CD14-positive monocyte (primary cell): ENCODE results near the gene GRIA3. TPM values are rescaled to one million over a fixed set of nuclear protein-coding genes. Genes with fewer than 3 reads are reported as not detected.

Experiments
- DNase-seq, 3 donors: peaks; one replicate each; pipeline ENCODE4 v3.0.0-alpha.2; 2011 to 2022
- H2AFZ ChIP-seq: 2 replicates; pipeline ENCODE4 v1.6.0; 2012; ENCODE audit warnings: mild to moderate bottlenecking, low read depth, low read length, inconsistent platforms; ENCODE audit not compliant: insufficient read depth, poor library complexity, severe bottlenecking
- H3K27ac ChIP-seq, 2 donors: 1 replicate in 1 of 2; 2 replicates in 1 of 2; pipeline ENCODE4 v1.5.1; 2012 to 2013; ENCODE audit warnings: low read length in 2 of 2, control low read depth in 1 of 2, inconsistent platforms in 1 of 2, low read depth in 1 of 2, mild to moderate bottlenecking in 1 of 2
- H3K27me3 ChIP-seq, 2 donors: one replicate each; pipeline versions ENCODE4 v1.6.0 to v1.6.1; 2011 to 2013; ENCODE audit warnings: low read length in 2 of 2; ENCODE audit not compliant: control insufficient read depth in 2 of 2, insufficient read depth in 2 of 2
- H3K36me3 ChIP-seq, 2 donors: replicated peaks in 1 of 2; 1 replicate in 1 of 2; 2 replicates in 1 of 2; pipeline versions ENCODE4 v1.5.1 to v1.6.1; 2012 to 2013; ENCODE audit warnings: low read length in 2 of 2, control low read depth in 1 of 2, inconsistent platforms in 1 of 2, mild to moderate bottlenecking in 1 of 2; ENCODE audit not compliant: insufficient read depth in 2 of 2, control insufficient read depth in 1 of 2
- H3K4me1 ChIP-seq, 2 donors: 1 replicate in 1 of 2; 2 replicates in 1 of 2; pipeline versions ENCODE4 v1.5.1 to v1.6.1; 2012 to 2013; ENCODE audit warnings: low read length in 2 of 2, control low read depth in 1 of 2, inconsistent platforms in 1 of 2, mild to moderate bottlenecking in 1 of 2, moderate library complexity in 1 of 2; ENCODE audit not compliant: insufficient read depth in 2 of 2, control insufficient read depth in 1 of 2
- H3K4me2 ChIP-seq: replicated peaks from 2 replicates; pipeline ENCODE3; 2012; ENCODE audit warnings: low read length, moderate library complexity, mild to moderate bottlenecking; ENCODE audit not compliant: poor library complexity, severe bottlenecking; ENCODE audit errors: extremely low read depth
- H3K4me3 ChIP-seq, 3 experiments: fragments of 200-600 bp in 1 of 3; sonication (generic) in 1 of 3; replicated peaks in 1 of 3; 1 replicate in 2 of 3; 2 replicates in 1 of 3; pipeline ENCODE4 v1.5.1; 2011 to 2013; ENCODE audit warnings: low read length in 3 of 3, mild to moderate bottlenecking in 3 of 3, control low read depth in 2 of 3, low read depth in 2 of 3, inconsistent platforms in 1 of 3, moderate library complexity in 1 of 3
- H3K79me2 ChIP-seq: 2 replicates; pipeline ENCODE4 v1.6.0; 2012; ENCODE audit warnings: mild to moderate bottlenecking, control low read depth, inconsistent platforms, low read length, moderate library complexity; ENCODE audit not compliant: insufficient read depth
- H3K9ac ChIP-seq: 2 replicates; pipeline ENCODE4 v1.6.0; 2017; ENCODE audit warnings: low read length, mild to moderate bottlenecking; ENCODE audit not compliant: insufficient read depth, poor library complexity, severe bottlenecking
- H3K9me3 ChIP-seq, 2 donors: replicated peaks in 1 of 2; 1 replicate in 1 of 2; 2 replicates in 1 of 2; pipeline versions ENCODE4 v1.5.1 to v1.6.1; 2012 to 2013; ENCODE audit warnings: low read length in 2 of 2, control low read depth in 1 of 2; ENCODE audit not compliant: control insufficient read depth in 1 of 2, insufficient read depth in 1 of 2
- H4K20me1 ChIP-seq: 2 replicates; pipeline ENCODE4 v1.6.0; 2012; ENCODE audit warnings: mild to moderate bottlenecking, low read length, control low read depth, moderate library complexity; ENCODE audit not compliant: insufficient read depth
- H3K27ac Mint-ChIP-seq, 7 donors: one replicate each; pipeline ENCODE4 v1.8.0; 2020; ENCODE audit warnings: mild to moderate bottlenecking in 7 of 7, mixed read lengths in 7 of 7, moderate library complexity in 6 of 7, inconsistent platforms in 2 of 7
- H3K27me3 Mint-ChIP-seq, 3 donors: one replicate each; pipeline ENCODE4 v1.8.0; 2021 to 2022; ENCODE audit warnings: low read depth in 3 of 3, mild to moderate bottlenecking in 3 of 3, mixed read lengths in 3 of 3, moderate library complexity in 3 of 3, inconsistent platforms in 1 of 3
- H3K36me3 Mint-ChIP-seq, 2 donors: one replicate each; pipeline ENCODE4 v1.8.0; 2020; ENCODE audit warnings: mixed read lengths in 2 of 2, inconsistent platforms in 1 of 2, mild to moderate bottlenecking in 1 of 2
- H3K4me1 Mint-ChIP-seq: one replicate; pipeline ENCODE4 v1.8.0; 2020; ENCODE audit warnings: mild to moderate bottlenecking, mixed read lengths
- H3K4me3 Mint-ChIP-seq, 2 donors: one replicate each; pipeline ENCODE4 v1.8.0; 2020; ENCODE audit warnings: mild to moderate bottlenecking in 2 of 2, mixed read lengths in 2 of 2, moderate library complexity in 1 of 2
- H3K9me3 Mint-ChIP-seq, 7 donors: one replicate each; pipeline ENCODE4 v1.8.0; 2020 to 2022; ENCODE audit warnings: mixed read lengths in 7 of 7, mild to moderate bottlenecking in 6 of 7, moderate library complexity in 6 of 7, inconsistent platforms in 2 of 7
- WGBS: methylation state at CpG from one replicate; pipeline ENCODE4 v1.1.5; 2013; ENCODE audit warnings: missing lambda C conversion rate; ENCODE audit not compliant: insufficient coverage; 5-methylcytosine and 5-hydroxymethylcytosine counted together
- intact Hi-C, 2 donors: fragments of 100-400 bp; cut with micrococcal nuclease; formaldehyde crosslinking; loops; one replicate each; pipeline versions ENCODE4 v1.15.0 to v1.15.1; 2023
- polyA plus RNA-seq, 3 donors: library from polyadenylated mRNA; depleted of rRNA in 1 of 3; unstranded in 2 of 3; stranded (reverse) in 1 of 3; fragments of 300-500 nt in 2 of 3; fragments of >200 nt in 1 of 3; fragmentation: Illumina TruSeq in 2 of 3; gene quantifications; 1 replicate in 2 of 3; 2 replicates in 1 of 3; pipeline ENCODE4 v1.2.3, GENCODE V29; 2012 to 2021
- TF ChIP-seq, protein P1 (sequence below): fragments of 200-600 bp; IDR thresholded peaks from one replicate; pipeline ENCODE4 v1.8.0; 2022; ENCODE audit warnings: antibody characterized with exemption, mild to moderate bottlenecking

The GRIA3 gene
- polyA plus RNA-seq, 3 donors: not detected

DNA sequence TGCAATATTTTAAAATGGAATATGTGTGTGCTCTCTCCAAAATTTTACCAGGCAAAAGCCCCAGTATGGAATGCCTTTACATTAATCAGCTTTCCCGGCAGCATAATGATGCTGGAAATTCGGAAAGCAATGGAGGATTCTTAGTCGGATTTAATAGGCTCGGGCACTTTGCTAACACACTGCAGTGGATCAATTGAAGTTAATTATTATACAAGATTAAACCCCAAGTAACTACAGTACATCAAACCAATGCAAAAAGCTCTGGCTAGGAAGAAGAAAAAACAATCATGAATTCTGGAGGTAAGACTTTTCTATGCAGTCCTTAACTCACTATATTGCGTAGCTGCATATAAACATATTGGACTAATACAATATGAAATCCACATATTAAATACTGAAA, 43.6 kb upstream of the GRIA3 start:
- TF ChIP-seq, protein P1, sequence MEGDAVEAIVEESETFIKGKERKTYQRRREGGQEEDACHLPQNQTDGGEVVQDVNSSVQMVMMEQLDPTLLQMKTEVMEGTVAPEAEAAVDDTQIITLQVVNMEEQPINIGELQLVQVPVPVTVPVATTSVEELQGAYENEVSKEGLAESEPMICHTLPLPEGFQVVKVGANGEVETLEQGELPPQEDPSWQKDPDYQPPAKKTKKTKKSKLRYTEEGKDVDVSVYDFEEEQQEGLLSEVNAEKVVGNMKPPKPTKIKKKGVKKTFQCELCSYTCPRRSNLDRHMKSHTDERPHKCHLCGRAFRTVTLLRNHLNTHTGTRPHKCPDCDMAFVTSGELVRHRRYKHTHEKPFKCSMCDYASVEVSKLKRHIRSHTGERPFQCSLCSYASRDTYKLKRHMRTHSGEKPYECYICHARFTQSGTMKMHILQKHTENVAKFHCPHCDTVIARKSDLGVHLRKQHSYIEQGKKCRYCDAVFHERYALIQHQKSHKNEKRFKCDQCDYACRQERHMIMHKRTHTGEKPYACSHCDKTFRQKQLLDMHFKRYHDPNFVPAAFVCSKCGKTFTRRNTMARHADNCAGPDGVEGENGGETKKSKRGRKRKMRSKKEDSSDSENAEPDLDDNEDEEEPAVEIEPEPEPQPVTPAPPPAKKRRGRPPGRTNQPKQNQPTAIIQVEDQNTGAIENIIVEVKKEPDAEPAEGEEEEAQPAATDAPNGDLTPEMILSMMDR: no peak
- H3K27ac Mint-ChIP-seq: no peak overlapping the region
- H3K27me3 ChIP-seq: no peaks in the 10 kb centered on the region
- H3K79me2 ChIP-seq: no peaks in the 10 kb centered on the region
- no peaks in the 10 kb centered on the region for H3K4me1 Mint-ChIP-seq
- H4K20me1 ChIP-seq: no peaks in the 10 kb centered on the region
- H3K4me2 ChIP-seq: no peak overlapping the region
- H3K36me3 ChIP-seq: no peaks in the 10 kb centered on the region
- no peaks in the 10 kb centered on the region for H3K4me1 ChIP-seq
- no peak for DNase-seq
- no peak overlapping the region for H3K27ac ChIP-seq
- no peak overlapping the region for H3K4me3 ChIP-seq
- no peak overlapping the region for H2AFZ ChIP-seq
- intact Hi-C loops: no loop called here
- WGBS: no CpG with 5 or more reads among the region's 5 CpGs
- H3K27me3 Mint-ChIP-seq: peaks cover 0 to 1% (median 1%) of the 10 kb centered on the region in 3 donors
- H3K4me3 Mint-ChIP-seq: no peak overlapping the region
- no peaks in the 10 kb centered on the region for H3K36me3 Mint-ChIP-seq
- H3K9me3 Mint-ChIP-seq: no peaks in the 10 kb centered on the region
- no peaks in the 10 kb centered on the region for H3K9me3 ChIP-seq
- H3K9ac ChIP-seq: no peak overlapping the region

DNA sequence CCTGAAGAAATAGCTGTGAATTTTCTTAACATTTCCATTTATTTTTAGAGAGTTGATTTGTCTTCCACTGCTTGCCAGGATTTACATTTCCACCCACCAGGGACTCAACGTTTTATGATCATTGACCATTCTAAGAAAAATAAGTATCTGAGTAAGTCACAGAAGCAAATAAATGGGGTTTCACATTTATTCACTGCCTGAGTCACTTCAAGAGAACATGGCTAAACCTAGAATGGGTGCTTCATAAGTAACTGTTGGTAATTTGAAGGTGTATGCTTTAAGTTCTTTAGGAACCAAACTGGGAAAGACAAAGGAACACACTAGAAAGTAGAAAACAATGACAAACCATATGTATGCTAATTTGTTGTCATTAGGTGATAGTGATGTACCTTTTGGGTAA, 43.2 kb upstream of the GRIA3 start:
- TF ChIP-seq, protein P1: no peak
- no CpG with 5 or more reads among the region's 1 CpG for WGBS
- intact Hi-C loops: no loop called here

More for the DNA sequence above, 43.2 kb upstream of the GRIA3 start:
- no peaks in the 10 kb centered on the region for H3K36me3 Mint-ChIP-seq
- H3K4me3 Mint-ChIP-seq: no peak overlapping the region
- no peaks in the 10 kb centered on the region for H3K4me1 Mint-ChIP-seq
- no peak overlapping the region for H3K4me2 ChIP-seq
- no peak overlapping the region for H3K27ac ChIP-seq
- DNase-seq: no peak
- no peak overlapping the region for H2AFZ ChIP-seq
- no peak overlapping the region for H3K9ac ChIP-seq
- H3K4me3 ChIP-seq: no peak overlapping the region
- no peaks in the 10 kb centered on the region for H3K9me3 ChIP-seq
- peaks cover 0 to 1% (median 1%) of the 10 kb centered on the region in 3 donors for H3K27me3 Mint-ChIP-seq
- H3K4me1 ChIP-seq: no peaks in the 10 kb centered on the region
- no peaks in the 10 kb centered on the region for H4K20me1 ChIP-seq
- H3K27ac Mint-ChIP-seq: no peak overlapping the region
- no peaks in the 10 kb centered on the region for H3K27me3 ChIP-seq
- no peaks in the 10 kb centered on the region for H3K36me3 ChIP-seq
- H3K9me3 Mint-ChIP-seq: no peaks in the 10 kb centered on the region
- no peaks in the 10 kb centered on the region for H3K79me2 ChIP-seq
